Gastrocnemius medialis (tissue), 4 donors: ENCODE data around the gene DNMT3L. TPM values are rescaled to one million over a fixed set of nuclear protein-coding genes. Genes with fewer than 3 reads are reported as not detected.

Experiments used
- ATAC-seq, 2 donors: fragments of 150-250 bp; one replicate each; pipeline ENCODE4 v1.9.1; 2016
- DNase-seq, 2 donors: peaks; one replicate each; pipeline ENCODE4 v3.0.0-alpha.2; 2019
- H3K27ac ChIP-seq, 4 donors: fragments of 200-600 bp; sonication (generic); 1 replicate in 1 of 4; 2 replicates in 3 of 4; pipeline ENCODE4 v1.5.1; 2016 to 2018; ENCODE audit warnings: mild to moderate bottlenecking in 2 of 4, moderate library complexity in 1 of 4
- H3K27me3 ChIP-seq, 3 donors: fragments of 200-600 bp; sonication (generic) in 2 of 3; 1 replicate in 1 of 3; 2 replicates in 2 of 3; pipeline versions ENCODE4 v1.5.1 to v1.6.0; 2016 to 2019; ENCODE audit warnings: mild to moderate bottlenecking in 1 of 3, moderate library complexity in 1 of 3
- H3K36me3 ChIP-seq, 2 donors: fragments of 200-600 bp; sonication (generic) in 1 of 2; one replicate each; pipeline ENCODE4 v1.5.1; 2017 to 2018
- H3K4me1 ChIP-seq, 2 donors: fragments of 200-600 bp; sonication (generic) in 1 of 2; one replicate each; pipeline ENCODE4 v1.5.1; 2016 to 2017; ENCODE audit warnings: mild to moderate bottlenecking in 2 of 2
- H3K4me3 ChIP-seq, 4 donors: fragments of 200-600 bp; sonication (generic) in 3 of 4; 1 replicate in 1 of 4; 2 replicates in 3 of 4; pipeline ENCODE4 v1.5.1; 2016 to 2019; ENCODE audit warnings: mild to moderate bottlenecking in 2 of 4
- H3K9me3 ChIP-seq, 3 donors: fragments of 200-600 bp; sonication (generic) in 2 of 3; 1 replicate in 1 of 3; 2 replicates in 2 of 3; pipeline ENCODE4 v1.5.1; 2016 to 2019
- CTCF ChIP-seq, 5 experiments: fragments of 450-650 bp in 3 of 5; fragments of 200-600 bp in 2 of 5; sonication (generic) in 2 of 5; IDR thresholded peaks in 4 of 5; conservative IDR thresholded peaks in 1 of 5; 1 replicate in 4 of 5; 2 replicates in 1 of 5; pipeline ENCODE4 v1.5.1; 2016 to 2019; ENCODE audit warnings: antibody characterized with exemption in 5 of 5, mild to moderate bottlenecking in 3 of 5, moderate library complexity in 3 of 5
- POLR2A ChIP-seq, 2 donors: fragments of 450-650 bp; IDR thresholded peaks; one replicate each; pipeline ENCODE4 v1.6.1; 2017; ENCODE audit warnings: antibody characterized with exemption in 2 of 2, mild to moderate bottlenecking in 2 of 2, moderate library complexity in 2 of 2
- in situ Hi-C, 4 donors: fragments of 200-750 bp; cut with MboI; loops; one replicate each; pipeline versions ENCODE4 v1.15.0 to v1.8.0; 2017; ENCODE audit warnings: low sequenced_read_pairs in 4 of 4
- intact Hi-C: fragments of 100-400 bp; cut with DNase I; formaldehyde crosslinking; loops from one replicate; pipeline ENCODE4 v1.15.1; 2023; ENCODE audit warnings: low total_unique reads
- total RNA-seq, 4 donors: library from RNA; depleted of rRNA; stranded (reverse); fragments of >200 nt; gene quantifications; one replicate each; pipeline versions ENCODE4 v1.1.0 to v1.2.3, GENCODE V29; 2016

The DNMT3L gene
- total RNA-seq, 4 donors from 2014 or later = not detected

GRCh38 chr21:44279354-44280260 is 17.9 kb upstream of the DNMT3L start:
- ATAC-seq (no peak), DNase-seq (no peak)
- H3K4me1 ChIP-seq = no peaks in the 10 kb centered on the region
- no peak overlapping the region for H3K4me3 ChIP-seq
- in situ Hi-C loops (no loop called here), intact Hi-C loops (no loop called here)
- H3K36me3 ChIP-seq = no peaks in the 10 kb centered on the region
- no peak overlapping the region for H3K27ac ChIP-seq
- TF ChIP-seq CTCF (IDR thresholded peaks at IDR 0.05 in 4 of 5, conservative IDR thresholded peaks at IDR 0.05 in 1 of 5) (no peak), POLR2A (IDR thresholded peaks at IDR 0.05) (no peak)
- no peaks in the 10 kb centered on the region for H3K27me3 ChIP-seq
- H3K9me3 ChIP-seq = no peaks in the 10 kb centered on the region

- no peaks in the 10 kb centered on the region for H3K36me3 ChIP-seq
- in situ Hi-C loops = no loop called here
- no peak overlapping the region for H3K27ac ChIP-seq
- no peak for DNase-seq
- TF ChIP-seq CTCF (IDR thresholded peaks at IDR 0.05 in 4 of 5, conservative IDR thresholded peaks at IDR 0.05 in 1 of 5) (no peak), POLR2A (IDR thresholded peaks at IDR 0.05) (no peak)
- intact Hi-C loops = no loop called here
- no peak overlapping the region for H3K4me3 ChIP-seq
- no peaks in the 10 kb centered on the region for H3K9me3 ChIP-seq
- no peak for ATAC-seq
- no peaks in the 10 kb centered on the region for H3K27me3 ChIP-seq
- no peaks in the 10 kb centered on the region for H3K4me1 ChIP-seq
Observed at GRCh38 chr21:44275041-44275440, 13.3 kb upstream of the DNMT3L start.

GRCh38 chr21:44273046-44273445 is 11.3 kb upstream of the DNMT3L start:
- DNase-seq (no peak), ATAC-seq (no peak)
- H3K4me1 ChIP-seq = no peaks in the 10 kb centered on the region
- TF ChIP-seq POLR2A (IDR thresholded peaks at IDR 0.05) = no peak
- TF ChIP-seq CTCF (IDR thresholded peaks at IDR 0.05 in 4 of 5, conservative IDR thresholded peaks at IDR 0.05 in 1 of 5) = no peak
- H3K9me3 ChIP-seq = no peaks in the 10 kb centered on the region
- H3K36me3 ChIP-seq = no peaks in the 10 kb centered on the region
- intact Hi-C loops = no loop called here
- H3K27me3 ChIP-seq = no peaks in the 10 kb centered on the region
- in situ Hi-C loops = no loop called here
- no peak overlapping the region for H3K4me3 ChIP-seq
- no peak overlapping the region for H3K27ac ChIP-seq

- Histone ChIP-seq H3K27me3 (no peaks in the 10 kb centered on the region), H3K36me3 (no peaks in the 10 kb centered on the region), H3K9me3 (no peaks in the 10 kb centered on the region), H3K4me3 (no peak overlapping the region), H3K4me1 (no peaks in the 10 kb centered on the region), H3K27ac (no peak overlapping the region)
- intact Hi-C loops (no loop called here), in situ Hi-C loops (no loop called here)
- DNase-seq (no peak), ATAC-seq (no peak)
- TF ChIP-seq POLR2A (IDR thresholded peaks at IDR 0.05) (no peak), CTCF (IDR thresholded peaks at IDR 0.05 in 4 of 5, conservative IDR thresholded peaks at IDR 0.05 in 1 of 5) (no peak)
Observed at GRCh38 chr21:44272284-44272858, 10.7 kb upstream of the DNMT3L start.
